ENCODE results near the gene LDHAL6B.

DNA sequence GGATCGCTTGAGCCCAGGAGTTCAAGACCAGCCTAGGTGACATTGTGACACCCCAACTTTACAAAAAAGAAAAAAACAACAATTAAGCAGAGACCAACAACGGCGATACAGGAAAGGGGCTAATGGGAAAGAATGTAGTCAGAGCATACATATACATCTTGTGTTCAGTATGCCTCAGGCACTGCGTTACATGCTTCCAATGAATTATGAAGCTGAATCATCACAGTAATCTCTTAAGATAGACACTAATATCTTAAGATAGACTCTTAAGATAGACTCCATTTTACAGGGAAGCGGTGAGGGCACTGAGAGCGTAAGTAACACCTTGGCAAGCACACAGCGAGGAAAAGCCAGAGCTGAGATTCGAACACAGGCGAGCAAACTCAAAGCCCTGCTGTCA is 6.1 kb upstream of the LDHAL6B start:
- no peak for TF ChIP-seq GATA2 (IDR thresholded peaks at IDR 0.05; ENCODE audit: low read depth, low read length)
- TF ChIP-seq GATA3 (IDR thresholded peaks at IDR 0.05; ENCODE audit: low read depth, low read length), result no peak
